BLaER1 (cell line): ENCODE data around the gene CRIP2.

Experiments used
- H3K27ac ChIP-seq: shearing (Covaris generic); formaldehyde crosslinking; 2 replicates; pipeline ENCODE4 v1.8.1; 2022
- H3K27me3 ChIP-seq: shearing (Covaris generic); formaldehyde crosslinking; 2 replicates; pipeline ENCODE4 v1.8.1; 2022
- H3K36me3 ChIP-seq: shearing (Covaris generic); formaldehyde crosslinking; 2 replicates; pipeline ENCODE4 v1.8.1; 2022
- H3K4me1 ChIP-seq: shearing (Covaris generic); formaldehyde crosslinking; 2 replicates; pipeline ENCODE4 v1.8.1; 2022
- H3K4me2 ChIP-seq: shearing (Covaris generic); formaldehyde crosslinking; 2 replicates; pipeline ENCODE4 v1.8.1; 2022
- H3K4me3 ChIP-seq: shearing (Covaris generic); formaldehyde crosslinking; 2 replicates; pipeline ENCODE4 v1.8.1; 2022
- H3K9ac ChIP-seq: shearing (Covaris generic); formaldehyde crosslinking; 2 replicates; pipeline ENCODE4 v1.8.1; 2022
- H3K9me3 ChIP-seq: shearing (Covaris generic); formaldehyde crosslinking; 2 replicates; pipeline ENCODE4 v1.8.1; 2022
- H4K20me1 ChIP-seq: shearing (Covaris generic); formaldehyde crosslinking; 2 replicates; pipeline ENCODE4 v1.8.1; 2022
- Cebpa-rat ChIP-seq: shearing (Covaris generic); IDR thresholded peaks from 2 replicates; pipeline ENCODE4 v1.8.1; 2022

CRIP2 gene

GRCh38 chr14:105480199-105480746 lies 5.7 kb downstream of the CRIP2 start:
- no peaks in the 10 kb centered on the region for H3K9me3 ChIP-seq
- no peak overlapping the region for H3K4me3 ChIP-seq
- H3K27me3 ChIP-seq = peaks cover 59% of the 10 kb centered on the region
- H3K9ac ChIP-seq = no peak overlapping the region
- peak overlapping the region; percentile 99 for H3K4me2 ChIP-seq
- peaks cover 86% of the 10 kb centered on the region for H3K4me1 ChIP-seq
- peaks cover 58% of the 10 kb centered on the region for H4K20me1 ChIP-seq
- no peak overlapping the region for H3K27ac ChIP-seq
- no peak for TF ChIP-seq Cebpa-rat
- no peaks in the 10 kb centered on the region for H3K36me3 ChIP-seq

GRCh38 chr14:105480807-105481801 lies 6.5 kb downstream of the CRIP2 start:
- peak overlapping the region; percentile 81 for H3K27ac ChIP-seq
- peaks cover 52% of the 10 kb centered on the region for H4K20me1 ChIP-seq
- peak overlapping the region; percentile 63 for H3K4me3 ChIP-seq
- H3K4me2 ChIP-seq = peak overlapping the region; percentile 99
- peak overlapping the region; percentile 68 for H3K9ac ChIP-seq
- peaks cover 86% of the 10 kb centered on the region for H3K4me1 ChIP-seq
- no peaks in the 10 kb centered on the region for H3K36me3 ChIP-seq
- no peaks in the 10 kb centered on the region for H3K9me3 ChIP-seq
- H3K27me3 ChIP-seq = peaks cover 59% of the 10 kb centered on the region
- no peak for TF ChIP-seq Cebpa-rat

- Histone ChIP-seq H3K4me3 (peak overlapping the region; percentile 63), H3K36me3 (no peaks in the 10 kb centered on the region), H3K4me1 (peaks cover 86% of the 10 kb centered on the region), H3K27me3 (peaks cover 59% of the 10 kb centered on the region), H3K27ac (peak overlapping the region; percentile 80), H3K4me2 (peak overlapping the region; percentile 99), H3K9ac (peak overlapping the region; percentile 61), H3K9me3 (no peaks in the 10 kb centered on the region), H4K20me1 (peaks cover 48% of the 10 kb centered on the region)
- no peak for TF ChIP-seq Cebpa-rat
Observed at GRCh38 chr14:105481886-105482457, 7.4 kb downstream of the CRIP2 start.

GRCh38 chr14:105482486-105483110 lies 8.0 kb downstream of the CRIP2 start:
- Histone ChIP-seq H3K4me1 (peaks cover 87% of the 10 kb centered on the region), H3K27ac (peak overlapping the region; percentile 80), H3K27me3 (peaks cover 59% of the 10 kb centered on the region), H3K4me2 (peak overlapping the region; percentile 99), H3K9me3 (no peaks in the 10 kb centered on the region), H3K9ac (peak overlapping the region; percentile 61), H3K36me3 (no peaks in the 10 kb centered on the region), H3K4me3 (peak overlapping the region; percentile 63), H4K20me1 (peaks cover 49% of the 10 kb centered on the region)
- no peak for TF ChIP-seq Cebpa-rat

- Histone ChIP-seq H3K9ac (peak overlapping the region; percentile 61; the same call in 1 of the 2 replicates), H4K20me1 (peaks cover 42% of the 10 kb centered on the region), H3K36me3 (no peaks in the 10 kb centered on the region; the same call in 1 of the 2 replicates), H3K9me3 (no peaks in the 10 kb centered on the region), H3K27me3 (peaks cover 59% of the 10 kb centered on the region), H3K27ac (peak overlapping the region; percentile 80; the same call in 1 of the 2 replicates), H3K4me1 (peaks cover 89% of the 10 kb centered on the region), H3K4me3 (peak overlapping the region; percentile 63; the same call in 1 of the 2 replicates), H3K4me2 (peak overlapping the region; percentile 99)
- TF ChIP-seq Cebpa-rat = no peak
Observed at GRCh38 chr14:105483300-105484068, 8.9 kb downstream of the CRIP2 start.

- Histone ChIP-seq H3K9ac (peak overlapping the region; percentile 17; the same call in 1 of the 2 replicates), H3K27me3 (peaks cover 55% of the 10 kb centered on the region), H3K4me1 (peaks cover 97% of the 10 kb centered on the region), H3K4me3 (no peak overlapping the region), H3K36me3 (no peaks in the 10 kb centered on the region; the same call in 1 of the 2 replicates), H3K4me2 (peak overlapping the region; percentile 99), H3K27ac (no peak overlapping the region), H3K9me3 (no peaks in the 10 kb centered on the region), H4K20me1 (peaks cover 49% of the 10 kb centered on the region)
- TF ChIP-seq Cebpa-rat = no peak
Observed at GRCh38 chr14:105484069-105484996, 9.7 kb downstream of the CRIP2 start.

GRCh38 chr14:105484997-105485393 lies 10.4 kb downstream of the CRIP2 start:
- TF ChIP-seq Cebpa-rat = no peak
- peaks cover 48% of the 10 kb centered on the region for H3K27me3 ChIP-seq
- peak overlapping the region; percentile 99 for H3K4me2 ChIP-seq
- H3K9me3 ChIP-seq = no peaks in the 10 kb centered on the region
- H3K9ac ChIP-seq = no peak overlapping the region
- no peaks in the 10 kb centered on the region; the same call in 1 of the 2 replicates for H3K36me3 ChIP-seq
- H3K4me3 ChIP-seq = no peak overlapping the region
- peaks cover 94% of the 10 kb centered on the region for H3K4me1 ChIP-seq
- peaks cover 42% of the 10 kb centered on the region for H4K20me1 ChIP-seq
- no peak overlapping the region for H3K27ac ChIP-seq

- H3K4me1 ChIP-seq = peaks cover 88% of the 10 kb centered on the region
- peaks cover 41% of the 10 kb centered on the region for H3K27me3 ChIP-seq
- no peak overlapping the region for H3K27ac ChIP-seq
- H3K9ac ChIP-seq = 0 out of 2 replicates have a peak overlapping the region, but pooled peaks have one; percentile 72
- H3K36me3 ChIP-seq = no peaks in the 10 kb centered on the region; the same call in 1 of the 2 replicates
- peak overlapping the region; percentile 72 for H3K4me3 ChIP-seq
- H3K9me3 ChIP-seq = no peaks in the 10 kb centered on the region
- H4K20me1 ChIP-seq = peaks cover 35% of the 10 kb centered on the region
- peak overlapping the region; percentile 99 for H3K4me2 ChIP-seq
- no peak for TF ChIP-seq Cebpa-rat
Observed at GRCh38 chr14:105485739-105486162, 11.1 kb downstream of the CRIP2 start.
